Memory B cell (primary cell): Measurements from ENCODE around the gene CNPY3.

ENCODE experiments used
- ATAC-seq: fragments of 150-1000 bp; cut with Tn5 transposase; 2 replicates; pipeline ENCODE4 v1.10.0; 2021; ENCODE audit warnings: low read depth, mild to moderate bottlenecking, moderate library complexity
- DNase-seq, 2 donors: peaks; one replicate each; pipeline ENCODE4 v3.0.0; 2022; ENCODE audit warnings: low spot score in 2 of 2
- H3K27ac Mint-ChIP-seq: one replicate; pipeline ENCODE4 v1.8.0; 2022; ENCODE audit warnings: mild to moderate bottlenecking, moderate library complexity, mixed read lengths
- H3K27me3 Mint-ChIP-seq: one replicate; pipeline ENCODE4 v1.8.0; 2022; ENCODE audit warnings: mixed read lengths
- H3K36me3 Mint-ChIP-seq: one replicate; pipeline ENCODE4 v1.8.0; 2022; ENCODE audit warnings: mild to moderate bottlenecking, mixed read lengths
- H3K4me1 Mint-ChIP-seq: one replicate; pipeline ENCODE4 v1.8.0; 2022; ENCODE audit warnings: mixed read lengths
- H3K4me3 Mint-ChIP-seq: one replicate; pipeline ENCODE4 v1.8.0; 2022; ENCODE audit warnings: mild to moderate bottlenecking, moderate library complexity, mixed read lengths
- H3K9me3 Mint-ChIP-seq: one replicate; pipeline ENCODE4 v1.8.0; 2022; ENCODE audit warnings: mixed read lengths

CNPY3 gene

DNA sequence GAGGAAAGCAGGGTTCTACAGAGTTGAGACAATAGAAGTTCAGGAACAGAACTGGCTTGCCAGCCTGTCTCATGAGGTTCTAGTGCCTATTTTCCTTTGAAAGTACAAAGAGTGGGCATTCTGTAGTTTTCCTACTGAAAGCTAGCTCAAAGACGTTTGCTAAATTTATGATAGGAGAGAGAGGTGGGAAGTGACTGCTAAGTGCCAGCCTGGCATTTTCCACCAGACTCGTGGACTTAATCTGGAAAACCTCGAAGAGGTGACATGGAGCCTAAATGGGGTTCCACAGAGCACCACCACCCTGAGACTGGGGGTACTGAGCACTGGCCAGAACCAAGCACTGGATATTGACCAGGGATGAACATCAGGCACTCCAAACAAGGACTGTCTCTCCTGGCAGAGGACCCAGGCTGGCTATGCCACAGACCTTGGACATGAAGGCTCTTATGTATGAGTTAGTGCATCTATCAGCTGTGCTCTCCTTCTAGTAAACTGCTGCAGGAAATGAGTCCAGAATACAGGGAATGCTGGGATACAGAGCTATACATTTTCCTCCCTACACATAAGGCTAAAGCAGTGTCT is 42.6 kb downstream of the CNPY3 start:
- DNase-seq, result no peak
- H3K9me3 Mint-ChIP-seq, result no peaks in the 10 kb centered on the region
- H3K27ac Mint-ChIP-seq, result no peak overlapping the region
- H3K27me3 Mint-ChIP-seq, result no peaks in the 10 kb centered on the region
- H3K4me3 Mint-ChIP-seq, result no peak overlapping the region
- peaks cover 12% of the 10 kb centered on the region for H3K4me1 Mint-ChIP-seq
- ATAC-seq, result no peak
- peaks cover 9% of the 10 kb centered on the region for H3K36me3 Mint-ChIP-seq

DNA sequence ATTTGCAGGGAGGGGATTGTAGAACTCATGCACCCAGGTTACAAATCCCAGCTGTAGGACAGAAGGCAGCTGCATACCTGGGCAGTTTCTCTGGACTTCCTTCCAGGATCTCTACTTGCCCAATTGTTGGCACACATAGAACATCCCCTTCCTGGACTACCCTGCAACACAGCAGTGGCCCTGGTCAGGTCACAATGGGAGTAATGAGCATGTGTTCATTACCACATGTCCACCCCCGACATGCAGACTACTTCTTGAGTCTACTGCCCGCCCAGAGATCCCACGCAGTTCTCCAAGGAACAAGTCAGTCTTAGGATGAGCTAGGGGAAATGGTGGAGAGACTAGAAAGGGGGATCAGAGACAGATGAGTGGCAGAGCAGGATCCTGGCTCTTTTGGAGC is 44.6 kb downstream of the CNPY3 start:
- Mint-ChIP-seq H3K27ac (no peak overlapping the region), H3K4me1 (peaks cover 14% of the 10 kb centered on the region), H3K36me3 (peaks cover 6% of the 10 kb centered on the region), H3K4me3 (no peak overlapping the region), H3K27me3 (no peaks in the 10 kb centered on the region), H3K9me3 (no peaks in the 10 kb centered on the region)
- ATAC-seq, result no peak
- no peak for DNase-seq

DNA sequence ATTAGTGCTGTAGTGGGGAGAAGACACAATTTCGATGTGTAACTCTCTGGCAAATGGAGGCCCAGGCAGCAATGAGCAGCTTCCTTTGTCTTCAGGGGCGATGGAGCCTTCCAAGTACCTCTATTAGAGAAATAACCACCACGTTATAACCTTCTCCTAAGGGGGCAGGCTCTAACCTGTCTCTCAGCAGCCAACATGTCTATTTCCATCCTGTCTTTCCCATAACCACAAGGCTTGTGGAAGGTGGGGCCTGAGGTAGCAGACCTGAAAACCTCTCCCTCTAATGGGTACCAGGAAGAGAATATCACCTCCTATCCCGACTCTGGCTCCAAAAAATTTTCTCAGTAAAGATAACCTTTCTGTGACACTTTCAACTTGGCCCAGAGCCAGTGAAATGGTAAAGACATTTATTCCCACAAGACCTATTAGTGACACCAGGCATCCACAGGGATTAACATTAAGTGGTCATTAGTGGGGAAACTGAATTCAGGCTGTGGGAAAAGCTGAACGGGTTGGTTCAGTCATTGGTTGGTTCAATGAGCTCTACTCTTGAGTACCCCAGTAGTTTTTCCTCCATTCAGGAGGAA is 45.7 kb downstream of the CNPY3 start:
- ATAC-seq (no peak), DNase-seq (no peak)
- H3K4me1 Mint-ChIP-seq, result peaks cover 24% of the 10 kb centered on the region
- no peaks in the 10 kb centered on the region for H3K9me3 Mint-ChIP-seq
- no peak overlapping the region for H3K27ac Mint-ChIP-seq
- H3K4me3 Mint-ChIP-seq, result no peak overlapping the region
- H3K36me3 Mint-ChIP-seq, result peaks cover 4% of the 10 kb centered on the region
- H3K27me3 Mint-ChIP-seq, result no peaks in the 10 kb centered on the region

DNA sequence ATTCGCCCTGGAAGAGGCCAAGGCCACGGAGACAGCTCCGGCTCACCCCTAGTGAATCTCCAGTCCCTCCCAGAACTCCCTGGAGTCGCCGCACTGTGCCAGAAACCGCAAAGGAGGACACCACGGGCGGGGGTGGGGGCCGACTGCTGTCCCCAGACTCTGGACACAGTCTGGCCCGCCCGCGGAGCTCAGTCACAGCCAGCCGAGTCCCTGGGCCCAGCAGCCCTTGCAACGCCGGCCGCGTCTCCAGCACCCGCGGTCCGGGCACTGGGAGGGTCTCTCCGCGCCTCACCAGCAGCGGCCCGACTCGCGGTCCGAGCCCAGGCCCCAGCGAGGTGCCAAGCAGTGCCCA is 49.2 kb downstream of the CNPY3 start:
- H3K36me3 Mint-ChIP-seq, result peaks cover 2% of the 10 kb centered on the region
- DNase-seq, result peak in 1 of 2 donors; percentile 21
- H3K9me3 Mint-ChIP-seq, result no peaks in the 10 kb centered on the region
- peaks cover 24% of the 10 kb centered on the region for H3K4me1 Mint-ChIP-seq
- no peak for ATAC-seq
- peak overlapping the region; percentile 80 for H3K4me3 Mint-ChIP-seq
- no peaks in the 10 kb centered on the region for H3K27me3 Mint-ChIP-seq
- H3K27ac Mint-ChIP-seq, result peak overlapping the region; percentile 68

DNA sequence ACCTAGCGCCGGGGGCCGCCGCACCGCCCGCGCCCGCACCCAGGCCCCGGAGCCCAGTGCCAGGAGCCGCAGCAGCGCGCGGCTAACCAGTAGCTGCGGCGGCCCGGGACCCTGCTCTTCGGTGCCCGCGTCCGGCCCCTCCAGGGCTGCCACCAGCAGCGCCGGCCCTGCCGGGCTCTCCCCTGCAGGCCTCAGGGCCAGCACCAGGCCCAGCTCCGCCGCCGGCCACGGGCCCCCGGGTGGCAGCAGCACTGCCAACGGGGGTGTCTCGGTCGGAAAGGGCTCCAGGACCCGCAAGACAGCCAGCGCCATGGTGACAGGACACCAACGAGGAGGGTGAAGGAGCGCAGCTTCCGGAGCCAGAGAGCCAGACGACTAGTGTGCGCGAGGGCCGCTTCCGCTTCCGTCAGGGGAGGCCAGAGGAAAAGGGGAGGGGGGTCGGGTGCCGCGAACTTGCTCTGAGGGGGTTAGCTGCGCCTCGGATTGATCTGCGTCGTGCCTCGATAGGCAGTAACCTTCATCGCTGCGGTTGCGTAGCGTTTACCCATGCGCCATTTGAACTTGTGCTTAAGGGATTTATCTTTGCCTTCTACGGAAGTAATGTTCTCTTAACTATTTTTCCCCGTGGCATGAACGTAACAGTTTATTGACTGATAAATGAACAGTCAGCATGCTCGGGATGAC is 49.7 kb downstream of the CNPY3 start, which contains the start of gene PEX6:
Gene PEX6, minus strand, starts transcription at position 343 of the 684 bp plus-strand sequence. Its CDS starts 31 bp downstream, at position 312.
- Mint-ChIP-seq H3K4me1 (peaks cover 26% of the 10 kb centered on the region), H3K27ac (peak within 1 kb of the TSS; percentile 90), H3K27me3 (no peaks in the 10 kb centered on the region), H3K36me3 (peaks cover 2% of the 10 kb centered on the region), H3K9me3 (no peaks in the 10 kb centered on the region), H3K4me3 (peak within 1 kb of the TSS; percentile 90)
- DNase-seq (peak; percentile 81 to 86), ATAC-seq (peak; percentile 95)

DNA sequence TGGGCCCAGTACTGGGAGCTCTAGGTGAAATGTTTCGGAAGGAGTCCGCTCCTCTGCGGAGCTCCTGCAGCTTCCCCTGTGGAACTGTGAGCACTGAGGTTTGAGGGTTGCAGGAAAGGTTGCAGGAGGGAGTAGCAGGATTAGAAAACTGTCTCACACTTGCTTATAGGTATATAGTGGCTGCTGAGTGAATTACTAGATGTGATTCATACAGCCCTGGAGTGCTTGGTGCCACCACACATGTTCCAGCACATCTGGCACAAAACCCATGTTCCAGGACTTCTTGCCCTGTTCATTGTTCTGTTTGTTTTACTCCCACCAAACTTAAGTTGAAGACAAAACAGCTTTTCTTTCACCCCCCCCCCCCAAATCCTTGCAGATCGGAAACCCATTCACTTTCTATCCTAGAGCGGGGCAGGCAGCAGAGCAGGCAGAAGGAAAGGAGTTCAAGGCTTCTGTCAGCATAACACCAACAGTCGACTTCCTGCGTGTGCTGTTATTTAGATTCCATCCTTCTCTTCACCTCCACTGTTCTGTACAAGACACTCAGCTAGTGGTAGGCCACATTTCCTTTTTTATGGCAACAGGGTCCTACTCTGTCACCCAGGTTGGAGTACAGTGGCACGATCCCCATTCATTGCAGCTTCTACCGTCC is 50.4 kb downstream of the CNPY3 start:
- H3K27ac Mint-ChIP-seq, result peak overlapping the region; percentile 90
- no peaks in the 10 kb centered on the region for H3K9me3 Mint-ChIP-seq
- ATAC-seq (no peak), DNase-seq (no peak)
- H3K36me3 Mint-ChIP-seq, result peaks cover 2% of the 10 kb centered on the region
- H3K4me1 Mint-ChIP-seq, result peaks cover 27% of the 10 kb centered on the region
- H3K4me3 Mint-ChIP-seq, result peak overlapping the region; percentile 90
- H3K27me3 Mint-ChIP-seq, result no peaks in the 10 kb centered on the region

DNA sequence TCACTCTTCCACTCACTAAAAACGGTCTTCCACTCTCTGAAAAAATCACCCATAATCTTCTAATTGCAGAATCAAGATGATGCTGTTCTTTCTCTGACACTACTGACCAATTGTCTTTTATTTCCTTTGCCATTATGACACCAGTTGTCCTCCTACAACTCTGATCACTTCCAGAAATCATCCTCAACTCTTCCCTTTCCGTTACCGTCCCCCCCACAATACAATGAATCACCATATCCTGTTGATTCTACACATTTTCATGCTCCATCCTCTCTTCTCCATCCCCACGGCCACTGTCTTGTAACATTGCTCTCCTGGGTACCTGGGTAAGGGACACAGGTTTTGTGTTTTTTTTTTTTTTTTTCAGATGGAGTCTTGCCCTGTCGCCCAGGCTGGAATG is 52.6 kb downstream of the CNPY3 start:
- H3K4me1 Mint-ChIP-seq, result peaks cover 39% of the 10 kb centered on the region
- H3K4me3 Mint-ChIP-seq, result no peak overlapping the region
- no peak for DNase-seq
- H3K9me3 Mint-ChIP-seq, result no peaks in the 10 kb centered on the region
- ATAC-seq, result no peak
- H3K27me3 Mint-ChIP-seq, result no peaks in the 10 kb centered on the region
- H3K27ac Mint-ChIP-seq, result peak overlapping the region; percentile 54
- H3K36me3 Mint-ChIP-seq, result peaks cover 1% of the 10 kb centered on the region

DNA sequence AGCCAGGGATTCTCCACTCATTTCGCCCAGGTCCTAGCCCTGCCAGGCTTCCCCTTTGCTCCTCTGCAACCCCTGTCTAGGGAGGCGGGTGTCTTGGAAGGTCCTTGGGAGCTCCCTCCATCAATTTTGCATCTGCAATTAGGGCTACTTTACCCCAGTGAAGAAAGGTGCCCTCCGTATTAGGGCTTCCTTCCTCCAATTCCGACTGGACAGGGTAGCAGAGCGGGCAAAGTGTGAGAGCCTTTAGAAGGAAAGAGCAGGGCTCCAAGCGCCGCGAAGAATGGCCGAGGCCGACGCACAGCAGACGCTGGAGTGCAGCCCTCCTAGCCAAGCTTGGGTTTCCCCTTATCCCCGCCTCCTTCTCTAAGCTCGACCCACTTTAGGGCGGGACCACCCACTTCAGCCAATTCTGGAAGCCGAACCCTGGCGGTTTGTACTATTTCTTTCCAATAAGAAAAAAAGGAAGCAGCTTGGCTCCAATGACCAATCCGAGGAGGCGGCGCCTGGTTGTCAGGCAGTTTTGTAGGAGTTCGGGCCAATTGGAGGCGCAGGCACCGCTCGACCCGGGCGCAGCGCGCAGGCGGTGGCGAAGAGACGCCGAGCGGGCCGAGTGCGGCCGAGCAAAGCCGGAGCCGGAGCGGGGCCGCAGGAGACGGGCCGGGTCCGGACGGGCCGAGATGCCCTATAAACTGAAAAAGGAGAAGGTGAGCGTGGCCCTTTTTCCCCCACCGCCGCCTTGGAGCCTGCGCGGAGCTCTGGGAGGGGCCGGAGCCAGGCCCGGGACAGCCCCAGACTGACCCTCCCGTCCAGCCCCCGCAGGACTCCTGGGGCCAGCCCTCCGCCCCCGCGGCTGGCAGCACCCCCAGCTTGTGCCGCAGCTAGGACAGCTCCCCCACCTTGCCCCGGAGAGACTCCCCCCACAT is 55.0 kb downstream of the CNPY3 start, which contains the start of gene PPP2R5D:
Gene PPP2R5D, plus strand, starts transcription at position 570 of the 923 bp plus-strand sequence. Its CDS starts 108 bp downstream, at position 678.
- Mint-ChIP-seq H3K9me3 (no peaks in the 10 kb centered on the region), H3K4me1 (peaks cover 41% of the 10 kb centered on the region), H3K36me3 (peaks cover 2% of the 10 kb centered on the region), H3K4me3 (peak within 1 kb of the TSS; percentile 98), H3K27ac (peak within 1 kb of the TSS; percentile 90), H3K27me3 (no peaks in the 10 kb centered on the region)
- DNase-seq, result peak; percentile 86 to 97
- peak; percentile 91 for ATAC-seq

DNA sequence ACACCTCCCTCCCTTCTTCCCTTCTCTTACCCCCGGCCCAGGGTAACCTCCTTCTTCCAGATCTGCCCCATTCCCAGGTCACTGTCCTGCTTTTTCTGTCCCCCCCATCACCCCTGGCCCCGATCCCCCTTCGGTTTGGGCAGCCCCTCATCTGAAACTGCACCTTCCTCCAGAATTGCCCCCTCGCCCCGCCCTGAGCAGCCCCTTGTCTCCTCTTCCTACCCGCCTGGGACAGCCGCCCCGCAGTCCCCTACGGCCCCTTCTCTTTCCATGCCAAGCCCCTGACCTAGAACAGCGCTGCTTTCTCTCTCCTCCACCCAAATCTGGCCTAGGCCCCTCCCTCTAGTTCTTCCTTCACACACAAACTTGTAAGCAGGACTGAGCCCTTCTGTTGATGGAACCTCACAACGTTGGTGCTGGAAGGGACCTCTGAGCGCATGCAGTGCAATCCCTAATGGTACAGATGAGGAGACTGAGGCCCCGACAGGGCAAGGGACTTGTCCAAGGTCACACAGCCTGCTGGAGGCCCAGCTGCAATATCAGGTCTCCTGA is 55.7 kb downstream of the CNPY3 start:
- H3K36me3 Mint-ChIP-seq, result peaks cover 5% of the 10 kb centered on the region
- peaks cover 33% of the 10 kb centered on the region for H3K4me1 Mint-ChIP-seq
- no peaks in the 10 kb centered on the region for H3K9me3 Mint-ChIP-seq
- H3K27ac Mint-ChIP-seq, result peak overlapping the region; percentile 90
- H3K4me3 Mint-ChIP-seq, result peak overlapping the region; percentile 98
- ATAC-seq, result no peak
- DNase-seq, result peak in 1 of 2 donors; percentile 30
- no peaks in the 10 kb centered on the region for H3K27me3 Mint-ChIP-seq

DNA sequence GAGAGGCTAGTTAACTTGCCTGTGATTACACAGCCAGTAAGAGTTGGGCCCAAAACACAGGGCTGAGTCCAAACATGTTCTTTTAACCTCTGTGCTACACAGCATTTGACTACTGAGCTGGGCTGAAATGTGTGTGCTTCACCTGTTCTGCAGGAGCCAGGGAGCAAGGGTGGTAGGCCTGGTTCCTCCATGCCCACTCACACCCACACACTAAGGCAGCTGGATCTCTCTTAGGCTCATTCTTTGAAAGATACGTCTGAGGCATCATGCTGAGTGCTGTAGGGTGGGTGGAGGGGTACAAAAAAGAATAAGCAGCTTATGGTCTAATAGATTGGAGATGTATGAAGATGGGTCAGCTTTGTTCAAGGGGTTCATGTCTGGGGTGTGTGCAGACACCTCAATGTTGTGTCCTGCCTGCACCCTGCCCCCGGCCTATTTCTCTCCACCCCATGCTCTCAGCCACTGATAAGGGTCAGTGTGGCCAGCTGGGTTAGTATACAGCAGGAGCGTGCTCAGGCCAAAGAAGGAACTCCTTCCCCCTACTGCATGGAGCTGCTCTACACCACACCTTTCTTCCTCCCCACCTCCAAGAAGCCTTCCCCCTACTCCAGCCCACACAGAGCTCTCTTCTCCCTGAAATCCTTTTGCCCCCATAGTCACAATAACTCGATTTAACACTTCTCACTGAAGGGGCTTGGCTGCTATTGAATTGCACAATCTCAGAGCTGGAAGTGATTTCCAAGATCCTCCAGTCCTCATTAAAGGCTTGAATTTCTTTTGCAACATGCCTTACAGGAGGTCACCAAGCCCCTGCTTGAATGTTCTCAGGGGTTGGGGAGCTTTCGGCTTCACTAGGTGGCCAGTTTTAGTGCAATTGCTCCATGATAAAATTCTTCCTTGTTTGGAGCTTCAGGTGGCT is 58.5 kb downstream of the CNPY3 start:
- Mint-ChIP-seq H3K9me3 (no peaks in the 10 kb centered on the region), H3K4me1 (peaks cover 35% of the 10 kb centered on the region), H3K27me3 (no peaks in the 10 kb centered on the region), H3K36me3 (peaks cover 12% of the 10 kb centered on the region), H3K27ac (no peak overlapping the region), H3K4me3 (no peak overlapping the region)
- no peak for ATAC-seq
- DNase-seq, result no peak

DNA sequence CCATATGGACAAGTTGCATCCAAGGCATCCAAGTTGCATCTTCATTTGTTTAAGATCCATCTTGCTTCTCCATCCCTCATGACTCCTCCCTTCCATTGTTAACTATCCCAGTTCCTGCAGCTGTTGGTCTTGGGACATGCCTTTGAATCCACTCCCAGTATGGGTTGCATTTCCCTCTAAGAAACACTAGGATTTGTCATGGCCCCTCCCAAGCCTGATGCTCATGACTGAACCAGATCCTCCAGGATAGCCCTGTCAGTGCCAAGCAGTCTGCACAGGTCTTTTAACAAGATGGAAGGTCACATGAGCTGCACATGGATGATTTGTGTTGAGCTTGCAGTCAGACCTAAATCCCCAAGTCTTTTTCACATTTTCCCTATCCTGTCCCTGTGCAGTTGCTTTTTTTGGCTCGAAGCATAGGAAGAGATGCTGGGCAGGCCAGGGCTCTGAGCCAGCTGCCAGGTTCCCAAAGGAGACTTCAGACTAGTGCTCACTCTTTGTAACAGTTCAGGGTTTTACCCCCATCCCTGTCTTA is 59.3 kb downstream of the CNPY3 start:
- Mint-ChIP-seq H3K27me3 (no peaks in the 10 kb centered on the region), H3K9me3 (no peaks in the 10 kb centered on the region), H3K4me1 (peaks cover 37% of the 10 kb centered on the region), H3K4me3 (no peak overlapping the region), H3K36me3 (peaks cover 14% of the 10 kb centered on the region), H3K27ac (no peak overlapping the region)
- ATAC-seq (no peak), DNase-seq (no peak)
